Sigmoid colon (tissue), 4 donors: ENCODE measurements around the gene ELFN2.

Source experiments
- CTCF ChIP-seq, 4 experiments: fragments of 450-650 bp in 3 of 4; fragments of 200-600 bp in 1 of 4; IDR thresholded peaks; one replicate each; pipeline ENCODE4 v1.5.1; 2016 to 2019; ENCODE audit warnings: antibody characterized with exemption in 4 of 4, mild to moderate bottlenecking in 3 of 4, moderate library complexity in 2 of 4
- EP300 ChIP-seq, 4 donors: sonication (generic); formaldehyde crosslinking; IDR thresholded peaks; one replicate each; pipeline ENCODE4 v1.6.1; 2017; ENCODE audit warnings: antibody characterized with exemption in 4 of 4
- POLR2A ChIP-seq, 2 donors: fragments of 450-650 bp; IDR thresholded peaks; one replicate each; pipeline ENCODE4 v1.6.1; 2016; ENCODE audit warnings: antibody characterized with exemption in 2 of 2, mild to moderate bottlenecking in 2 of 2, moderate library complexity in 2 of 2
- POLR2AphosphoS5 ChIP-seq, 4 donors: sonication (generic); formaldehyde crosslinking; IDR thresholded peaks; one replicate each; pipeline ENCODE4 v1.6.1; 2017; ENCODE audit warnings: antibody characterized with exemption in 4 of 4

DNA sequence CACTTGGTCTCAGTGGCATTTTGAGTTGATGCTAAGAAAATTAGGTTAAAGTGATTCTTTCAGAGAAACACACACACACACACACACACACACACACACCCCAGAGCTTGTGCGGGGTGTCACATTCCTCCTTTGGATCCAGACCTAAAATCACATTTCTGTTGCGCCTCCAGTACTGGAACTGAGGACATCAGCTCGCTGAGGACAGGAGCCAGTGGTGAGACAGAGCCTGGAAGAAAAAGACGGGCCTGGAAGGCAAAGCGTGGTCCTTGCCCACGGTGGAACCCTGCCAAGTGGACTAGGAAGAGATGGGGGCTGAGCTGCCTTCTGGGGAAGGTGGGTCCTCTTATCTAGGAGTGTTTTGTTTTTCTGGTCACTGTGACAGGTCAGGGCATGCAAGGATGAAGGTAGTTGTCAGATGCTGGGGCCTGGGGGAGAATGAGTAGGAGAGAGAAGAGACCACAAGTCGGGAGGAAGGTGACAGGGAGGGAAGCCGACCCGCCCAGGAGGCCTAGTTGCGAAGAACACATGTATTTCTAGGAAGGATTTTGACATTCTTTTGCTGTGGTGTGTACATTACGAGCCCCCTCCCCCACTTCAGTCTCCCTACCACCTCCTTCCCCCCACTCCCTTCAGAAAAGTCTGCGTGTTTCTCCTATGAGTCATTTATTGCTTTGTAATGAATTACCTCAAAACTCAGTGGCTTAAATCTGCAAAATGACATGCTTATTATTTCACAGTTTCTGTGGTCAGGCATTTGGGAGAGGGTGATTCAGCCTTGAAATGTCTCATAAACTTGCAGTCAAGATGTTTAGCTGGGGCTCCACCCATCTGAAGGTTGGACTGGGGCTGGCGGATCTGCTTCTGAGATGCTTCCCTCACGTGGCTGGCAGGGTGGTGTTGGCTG, 4.8 kb upstream of the ELFN2 start:
- TF ChIP-seq POLR2A (IDR thresholded peaks at IDR 0.05) (no peak), EP300 (IDR thresholded peaks at IDR 0.05) (no peak), CTCF (IDR thresholded peaks at IDR 0.05) (no peak), POLR2AphosphoS5 (IDR thresholded peaks at IDR 0.05) (no peak)
